ENCODE results near the gene MTM1. TPM values are rescaled to one million over a fixed set of nuclear protein-coding genes. Genes with fewer than 3 reads are reported as not detected.

MTM1 gene
- total RNA-seq, 1 donor from 2014 or later = 28.4 TPM

- no peak for DNase-seq
- intact Hi-C loops (cut with DNase I) = no loop called here
- TF ChIP-seq CTCF (IDR thresholded peaks at IDR 0.05) = no peak
- Histone ChIP-seq H3K4me1 (peaks cover 22% of the 10 kb centered on the region), H3K4me3 (no peak overlapping the region), H3K36me3 (no peaks in the 10 kb centered on the region), H3K27ac (peak overlapping the region; percentile 24), H3K9me3 (no peaks in the 10 kb centered on the region), H3K27me3 (no peaks in the 10 kb centered on the region)
- ATAC-seq = peak; percentile 66
Observed at GRCh38 chrX:150575419-150575814, 7.0 kb downstream of the MTM1 start.

GRCh38 chrX:150577174-150577573, 8.8 kb downstream of the MTM1 start:
- H3K36me3 ChIP-seq = no peaks in the 10 kb centered on the region
- DNase-seq (no peak), ATAC-seq (no peak)
- no peak for TF ChIP-seq CTCF (IDR thresholded peaks at IDR 0.05)
- no peak overlapping the region for H3K4me3 ChIP-seq
- no peaks in the 10 kb centered on the region for H3K27me3 ChIP-seq
- intact Hi-C loops (cut with DNase I) = no loop called here
- no peaks in the 10 kb centered on the region for H3K9me3 ChIP-seq
- H3K4me1 ChIP-seq = peaks cover 17% of the 10 kb centered on the region
- H3K27ac ChIP-seq = no peak overlapping the region

GRCh38 chrX:150581093-150581775, 12.8 kb downstream of the MTM1 start:
- Histone ChIP-seq H3K27ac (no peak overlapping the region), H3K36me3 (no peaks in the 10 kb centered on the region), H3K4me1 (no peaks in the 10 kb centered on the region), H3K4me3 (no peak overlapping the region), H3K27me3 (no peaks in the 10 kb centered on the region), H3K9me3 (no peaks in the 10 kb centered on the region)
- DNase-seq (no peak), ATAC-seq (no peak)
- no peak for TF ChIP-seq CTCF (IDR thresholded peaks at IDR 0.05)
- intact Hi-C loops (cut with DNase I) = no loop called here

GRCh38 chrX:150582338-150582948, 14.0 kb downstream of the MTM1 start:
- Histone ChIP-seq H3K4me3 (no peak overlapping the region), H3K4me1 (no peaks in the 10 kb centered on the region), H3K36me3 (no peaks in the 10 kb centered on the region), H3K9me3 (no peaks in the 10 kb centered on the region), H3K27me3 (no peaks in the 10 kb centered on the region), H3K27ac (no peak overlapping the region)
- ATAC-seq (no peak), DNase-seq (no peak)
- TF ChIP-seq CTCF (IDR thresholded peaks at IDR 0.05) = no peak
- intact Hi-C loops (cut with DNase I) = no loop called here

- ATAC-seq = no peak
Observed at GRCh38 chrX:150587585-150588503, 19.4 kb downstream of the MTM1 start.

More at GRCh38 chrX:150587585-150588503, 19.4 kb downstream of the MTM1 start:
- H3K4me3 ChIP-seq = no peak overlapping the region
- H3K4me1 ChIP-seq = no peaks in the 10 kb centered on the region
- intact Hi-C loops (cut with DNase I) = no loop called here
- H3K9me3 ChIP-seq = no peaks in the 10 kb centered on the region
- TF ChIP-seq CTCF (IDR thresholded peaks at IDR 0.05) = peak; percentile 63
- H3K27me3 ChIP-seq = no peaks in the 10 kb centered on the region
- H3K36me3 ChIP-seq = no peaks in the 10 kb centered on the region
- no peak overlapping the region for H3K27ac ChIP-seq
- no peak for DNase-seq

All from upper lobe of right lung (tissue), 1 donor.